ENCODE results near the gene QARS1.
A peak's percentile ranks its signal among the peaks of the same experiment; 100 is the strongest.

Gene QARS1

GRCh38 chr3:49124991-49125670 lies 20.6 kb upstream of the QARS1 start:
- TF ChIP-seq, protein P1, sequence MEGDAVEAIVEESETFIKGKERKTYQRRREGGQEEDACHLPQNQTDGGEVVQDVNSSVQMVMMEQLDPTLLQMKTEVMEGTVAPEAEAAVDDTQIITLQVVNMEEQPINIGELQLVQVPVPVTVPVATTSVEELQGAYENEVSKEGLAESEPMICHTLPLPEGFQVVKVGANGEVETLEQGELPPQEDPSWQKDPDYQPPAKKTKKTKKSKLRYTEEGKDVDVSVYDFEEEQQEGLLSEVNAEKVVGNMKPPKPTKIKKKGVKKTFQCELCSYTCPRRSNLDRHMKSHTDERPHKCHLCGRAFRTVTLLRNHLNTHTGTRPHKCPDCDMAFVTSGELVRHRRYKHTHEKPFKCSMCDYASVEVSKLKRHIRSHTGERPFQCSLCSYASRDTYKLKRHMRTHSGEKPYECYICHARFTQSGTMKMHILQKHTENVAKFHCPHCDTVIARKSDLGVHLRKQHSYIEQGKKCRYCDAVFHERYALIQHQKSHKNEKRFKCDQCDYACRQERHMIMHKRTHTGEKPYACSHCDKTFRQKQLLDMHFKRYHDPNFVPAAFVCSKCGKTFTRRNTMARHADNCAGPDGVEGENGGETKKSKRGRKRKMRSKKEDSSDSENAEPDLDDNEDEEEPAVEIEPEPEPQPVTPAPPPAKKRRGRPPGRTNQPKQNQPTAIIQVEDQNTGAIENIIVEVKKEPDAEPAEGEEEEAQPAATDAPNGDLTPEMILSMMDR (IDR thresholded peaks at IDR 0.05; ENCODE audit: borderline replicate concordance, control extremely low read depth, extremely low read depth, insufficient read depth, missing control alignments) = peak; percentile 22
- in situ Hi-C loops (cut with MboI; ENCODE audit: low sequenced_read_pairs, unreplicated experiment) = no loop called here
- DNase-seq (ENCODE audit: low spot score) = no peak

DNA sequence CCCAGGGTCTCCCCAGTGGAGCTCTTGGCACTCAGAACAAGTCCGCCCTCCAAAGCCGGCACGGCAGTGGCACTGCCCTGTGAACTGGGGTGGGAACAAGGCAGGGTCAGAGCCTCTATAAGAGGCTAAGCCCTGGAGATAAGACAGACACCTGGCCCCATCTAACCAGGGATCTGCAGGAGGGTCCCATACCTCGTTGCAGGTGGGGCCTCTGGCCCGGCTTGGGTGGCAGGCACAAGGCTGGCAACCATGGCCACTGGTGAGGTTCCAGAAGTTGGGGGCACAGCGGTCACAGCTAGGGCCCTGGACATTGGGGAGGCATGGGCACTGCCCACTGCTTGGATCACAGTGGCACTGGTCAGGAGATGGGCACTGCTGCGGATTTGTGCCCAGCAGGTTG lies 19.6 kb upstream of the QARS1 start:
- in situ Hi-C loops (cut with MboI; ENCODE audit: low sequenced_read_pairs, unreplicated experiment) = no loop called here
- TF ChIP-seq, protein P1 (IDR thresholded peaks at IDR 0.05; ENCODE audit: borderline replicate concordance, control extremely low read depth, extremely low read depth, insufficient read depth, missing control alignments) = no peak
- DNase-seq (ENCODE audit: low spot score) = no peak

GRCh38 chr3:49123687-49124086 lies 19.1 kb upstream of the QARS1 start:
- TF ChIP-seq, protein P1 (IDR thresholded peaks at IDR 0.05; ENCODE audit: borderline replicate concordance, control extremely low read depth, extremely low read depth, insufficient read depth, missing control alignments) = no peak
- in situ Hi-C loops (cut with MboI; ENCODE audit: low sequenced_read_pairs, unreplicated experiment) = no loop called here
- no peak for DNase-seq (ENCODE audit: low spot score)

DNA sequence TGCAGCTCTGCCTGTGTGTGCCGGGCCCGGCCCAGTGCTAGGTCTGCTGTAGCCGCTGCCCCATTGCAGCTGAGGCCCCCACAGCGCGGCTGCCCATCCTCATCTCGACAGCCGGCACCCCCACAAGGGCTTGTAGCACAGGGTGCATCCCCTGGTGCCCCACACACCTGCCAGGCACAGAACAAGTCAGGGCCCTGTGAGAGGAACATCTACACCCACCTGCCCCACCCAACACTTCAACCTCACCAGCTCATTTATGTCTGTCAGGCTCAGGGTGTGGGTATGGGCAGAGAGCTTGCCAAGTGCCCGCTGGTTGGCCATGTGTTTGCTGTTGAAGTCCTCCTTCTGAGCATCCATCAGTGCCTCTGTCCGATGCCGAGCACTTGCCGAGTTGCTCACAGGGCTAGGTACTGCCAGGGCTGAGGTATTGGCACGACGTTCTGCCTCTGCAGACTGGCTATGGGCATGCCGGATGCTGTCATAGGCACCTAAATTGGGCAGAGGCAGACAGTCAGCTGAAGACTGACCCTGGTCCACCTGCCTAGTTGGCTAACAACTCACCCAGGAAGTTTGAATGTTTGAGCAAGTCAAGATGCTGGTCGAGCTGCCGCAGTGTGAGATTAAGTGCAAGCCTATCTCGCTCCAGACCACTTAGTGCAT lies 18.5 kb upstream of the QARS1 start:
- TF ChIP-seq, protein P1 (IDR thresholded peaks at IDR 0.05; ENCODE audit: borderline replicate concordance, control extremely low read depth, extremely low read depth, insufficient read depth, missing control alignments) = no peak
- in situ Hi-C loops (cut with MboI; ENCODE audit: low sequenced_read_pairs, unreplicated experiment) = no loop called here

GRCh38 chr3:49122451-49122850 lies 17.9 kb upstream of the QARS1 start:
- DNase-seq (ENCODE audit: low spot score) = no peak
- in situ Hi-C loops (cut with MboI; ENCODE audit: low sequenced_read_pairs, unreplicated experiment) = no loop called here
- TF ChIP-seq, protein P1 (IDR thresholded peaks at IDR 0.05; ENCODE audit: borderline replicate concordance, control extremely low read depth, extremely low read depth, insufficient read depth, missing control alignments) = no peak

More for the DNA sequence above, 18.5 kb upstream of the QARS1 start:
- DNase-seq (ENCODE audit: low spot score) = no peak

DNA sequence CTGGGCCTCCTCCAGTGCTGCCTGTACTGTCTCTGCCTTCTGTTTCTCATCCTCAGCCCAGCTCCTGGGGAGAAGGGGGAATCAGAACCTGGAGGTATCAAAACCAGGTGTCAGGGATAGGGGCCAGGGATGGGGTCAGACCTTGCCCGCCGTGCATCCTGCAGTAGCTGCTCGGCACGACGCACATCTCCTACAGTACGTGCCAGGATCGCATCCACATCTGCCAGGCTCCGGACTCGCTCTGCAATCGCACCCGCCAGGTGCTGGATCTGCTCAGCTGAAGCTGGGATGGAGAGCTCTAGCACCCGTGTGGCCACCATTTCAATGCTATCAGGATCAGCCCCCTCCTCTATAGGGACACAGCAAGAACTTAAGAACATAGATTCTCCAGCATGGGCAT lies 17.5 kb upstream of the QARS1 start:
- in situ Hi-C loops (cut with MboI; ENCODE audit: low sequenced_read_pairs, unreplicated experiment) = no loop called here
- TF ChIP-seq, protein P1 (IDR thresholded peaks at IDR 0.05; ENCODE audit: borderline replicate concordance, control extremely low read depth, extremely low read depth, insufficient read depth, missing control alignments) = no peak
- DNase-seq (ENCODE audit: low spot score) = no peak

Data from GM13976 (cell line).